Smooth muscle cell of the brain vasculature (primary cell): ENCODE data around the gene CDH1.
"Not testable (repeated sequence)": the region's sequence is repeated elsewhere in the genome, so short reads cannot be mapped to it uniquely, and the experiment has no call there.

Experiments
- DNase-seq: peaks from one replicate; pipeline ENCODE4 v3.0.0-alpha.2; 2012; ENCODE audit warnings: low read depth, low spot score

CDH1 gene

GRCh38 chr16:68790130-68790761 is 53.2 kb downstream of the CDH1 start:
- peak; percentile 63 for DNase-seq

- no peak for DNase-seq
Measured at GRCh38 chr16:68790944-68791343, 53.9 kb downstream of the CDH1 start.

GRCh38 chr16:68792465-68793324 is 55.6 kb downstream of the CDH1 start:
- no peak for DNase-seq

GRCh38 chr16:68793401-68793857 is 56.3 kb downstream of the CDH1 start:
- DNase-seq, result no peak

- no peak for DNase-seq
Measured at GRCh38 chr16:68798398-68798797, 61.3 kb downstream of the CDH1 start.

- DNase-seq, result peak; percentile 70
Measured at GRCh38 chr16:68800257-68800875, 63.3 kb downstream of the CDH1 start.

GRCh38 chr16:68802190-68802589 is 65.1 kb downstream of the CDH1 start:
- no peak for DNase-seq

- no peak for DNase-seq
Measured at GRCh38 chr16:68806422-68806821, 69.3 kb downstream of the CDH1 start.

- no peak for DNase-seq
Measured at GRCh38 chr16:68806981-68807380, 69.9 kb downstream of the CDH1 start.

GRCh38 chr16:68814516-68814915 is 77.4 kb downstream of the CDH1 start:
- no peak for DNase-seq

- DNase-seq, result no peak
Measured at GRCh38 chr16:68823401-68824135, 86.5 kb downstream of the CDH1 start.

GRCh38 chr16:68825427-68825826 is 88.3 kb downstream of the CDH1 start:
- DNase-seq, result no peak

GRCh38 chr16:68826652-68827051 is 89.6 kb downstream of the CDH1 start:
- DNase-seq, result no peak

- DNase-seq, result no peak
Measured at GRCh38 chr16:68833251-68833650, 96.2 kb downstream of the CDH1 start.

- DNase-seq, result no peak
Measured at GRCh38 chr16:68834550-68834949, 97.5 kb downstream of the CDH1 start.

- no peak for DNase-seq
Measured at GRCh38 chr16:68835970-68836369, 98.9 kb downstream of the CDH1 start.

GRCh38 chr16:68839831-68840230 is 102.7 kb downstream of the CDH1 start:
- no peak for DNase-seq

- not testable (repeated sequence) for DNase-seq
Measured at GRCh38 chr16:68842964-68843481, 105.9 kb downstream of the CDH1 start.

GRCh38 chr16:68843482-68844210 is 106.6 kb downstream of the CDH1 start, which contains the start of gene TANGO6:
Gene TANGO6, plus strand, starts transcription at chr16:68843531. Its CDS starts 87 bp downstream, at chr16:68843618.
- DNase-seq, result no peak

GRCh38 chr16:68844211-68844564 is 107.1 kb downstream of the CDH1 start:
- DNase-seq, result no peak

- no peak for DNase-seq
Measured at GRCh38 chr16:68848786-68849185, 111.7 kb downstream of the CDH1 start.
